H1 (cell line): ENCODE data around the gene ATP5PB. TPM values are rescaled to one million over a fixed set of nuclear protein-coding genes. Genes with fewer than 3 reads are reported as not detected.

Experiments
- CTCF ChIA-PET: fragments of 300-600 bp; sonication (Branson Sonifier 250); formaldehyde crosslinking; loops from one replicate; lab custom pipeline; 2021; ENCODE audit not compliant: partially characterized antibody; lab: Charles Lee
- POLR2A ChIA-PET: fragments of 300-600 bp; sonication (Branson Sonifier 250); formaldehyde crosslinking; loops from one replicate; lab custom pipeline; 2021; ENCODE audit warnings: inconsistent platforms; ENCODE audit not compliant: partially characterized antibody; lab: Charles Lee
- DNase-seq, 2 experiments: peaks; one replicate each; pipeline versions ENCODE4 v3.0.0 to v3.0.0-alpha.2; 2010 to 2022; ENCODE audit warnings: low spot score in 2 of 2, low read depth in 1 of 2, mixed read lengths in 1 of 2
- FAIRE-seq: peaks from 2 replicates; lab custom pipeline; 2011; peaks lifted over from hg19 to GRCh38; lab: Jason Lieb, UNC
- H2AFZ ChIP-seq: 2 replicates; pipeline ENCODE4 v1.8.1; 2012; ENCODE audit warnings: low read length, inconsistent platforms
- H2AK5ac ChIP-seq: 2 replicates; pipeline ENCODE4 v1.6.1; 2013; ENCODE audit warnings: low read depth, low read length
- H2BK120ac ChIP-seq: replicated peaks from 2 replicates; pipeline ENCODE3; 2013; ENCODE audit warnings: low read depth, low read length, inconsistent platforms
- H2BK12ac ChIP-seq: 2 replicates; pipeline ENCODE4 v1.6.1; 2013; ENCODE audit warnings: low read depth, low read length
- H2BK15ac ChIP-seq: 2 replicates; pipeline ENCODE4 v1.6.1; 2013; ENCODE audit warnings: low read length
- H2BK20ac ChIP-seq: 2 replicates; pipeline ENCODE4 v1.6.1; 2013; ENCODE audit warnings: low read length
- H2BK5ac ChIP-seq: 2 replicates; pipeline ENCODE4 v1.6.1; 2013; ENCODE audit warnings: low read depth, low read length
- H3K14ac ChIP-seq: 2 replicates; pipeline ENCODE4 v1.6.1; 2013; ENCODE audit warnings: inconsistent platforms; ENCODE audit not compliant: insufficient read length
- H3K18ac ChIP-seq: 2 replicates; pipeline ENCODE4 v1.6.1; 2013; ENCODE audit warnings: low read length; ENCODE audit errors: extremely low read depth
- H3K23ac ChIP-seq: 2 replicates; pipeline ENCODE4 v1.6.1; 2013; ENCODE audit warnings: inconsistent platforms; ENCODE audit not compliant: insufficient read length
- H3K23me2 ChIP-seq: 2 replicates; pipeline ENCODE4 v1.6.1; 2013; ENCODE audit warnings: low read depth, low read length
- H3K27ac ChIP-seq: 2 replicates; pipeline ENCODE4 v1.6.1; 2011; ENCODE audit warnings: low read depth, low read length, inconsistent platforms
- H3K27me3 ChIP-seq, 4 experiments: replicated peaks in 1 of 4; 1 replicate in 1 of 4; 2 replicates in 3 of 4; pipeline versions ENCODE4 v1.6.1 to v1.8.1; 2011 to 2013; ENCODE audit warnings: low read length in 3 of 4, mild to moderate bottlenecking in 3 of 4, inconsistent platforms in 2 of 4, mixed read lengths in 2 of 4, moderate library complexity in 1 of 4; ENCODE audit not compliant: control insufficient read depth in 3 of 4, insufficient read depth in 3 of 4; ENCODE audit errors: extremely low read depth in 1 of 4
- H3K36me3 ChIP-seq, 4 experiments: 2 replicates each; pipeline versions ENCODE4 v1.6.1 to v1.8.1; 2011 to 2013; ENCODE audit warnings: mild to moderate bottlenecking in 4 of 4, low read length in 3 of 4, moderate library complexity in 2 of 4, control low read depth in 1 of 4, inconsistent platforms in 1 of 4; ENCODE audit not compliant: insufficient read depth in 4 of 4, control insufficient read depth in 2 of 4
- H3K4ac ChIP-seq: replicated peaks from 2 replicates; pipeline ENCODE3; 2013; ENCODE audit warnings: low read length, low read depth, mixed read lengths, inconsistent platforms; ENCODE audit not compliant: insufficient read length
- H3K4me1 ChIP-seq, 4 experiments: replicated peaks in 1 of 4; 1 replicate in 1 of 4; 2 replicates in 3 of 4; pipeline versions ENCODE4 v1.6.1 to v1.8.1; 2011 to 2013; ENCODE audit warnings: low read length in 3 of 4, inconsistent platforms in 2 of 4, mixed read lengths in 1 of 4; ENCODE audit not compliant: insufficient read depth in 4 of 4, control insufficient read depth in 3 of 4
- H3K4me2 ChIP-seq, 2 experiments: 2 replicates each; pipeline versions ENCODE4 v1.6.1 to v1.8.1; 2011 to 2013; ENCODE audit warnings: low read depth in 2 of 2, low read length in 2 of 2, control low read depth in 1 of 2, inconsistent platforms in 1 of 2, mild to moderate bottlenecking in 1 of 2; ENCODE audit not compliant: insufficient read depth in 1 of 2
- H3K4me3 ChIP-seq, 4 experiments: fragments of 200-600, 300-600 bp in 1 of 4; sonication (generic), shearing (Covaris generic), sonication (Bioruptor Twin) in 1 of 4; 2 replicates each; pipeline versions ENCODE4 v1.5.1 to v1.8.1; 2011 to 2016; ENCODE audit warnings: low read length in 4 of 4, low read depth in 3 of 4, control low read depth in 2 of 4, inconsistent platforms in 2 of 4, mild to moderate bottlenecking in 2 of 4, mixed read lengths in 1 of 4, moderate library complexity in 1 of 4; ENCODE audit not compliant: insufficient read depth in 2 of 4; ENCODE audit errors: extremely low read depth in 1 of 4
- H3K56ac ChIP-seq: replicated peaks from 2 replicates; pipeline ENCODE3; 2013; ENCODE audit warnings: low read depth, mild to moderate bottlenecking, mixed read lengths, low read length, inconsistent platforms; ENCODE audit not compliant: insufficient read length
- H3K79me1 ChIP-seq: 2 replicates; pipeline ENCODE4 v1.6.1; 2013; ENCODE audit warnings: low read depth, low read length, control low read depth
- H3K79me2 ChIP-seq, 2 experiments: 2 replicates each; pipeline versions ENCODE4 v1.6.1 to v1.8.1; 2012 to 2013; ENCODE audit warnings: low read length in 2 of 2, mild to moderate bottlenecking in 2 of 2, inconsistent platforms in 1 of 2; ENCODE audit not compliant: insufficient read depth in 2 of 2, control insufficient read depth in 1 of 2
- H3K9ac ChIP-seq, 4 experiments: replicated peaks in 1 of 4; 1 replicate in 1 of 4; 2 replicates in 3 of 4; pipeline versions ENCODE4 v1.6.1 to v1.8.1; 2011 to 2013; ENCODE audit warnings: low read depth in 3 of 4, low read length in 3 of 4, control low read depth in 2 of 4, mild to moderate bottlenecking in 2 of 4, moderate library complexity in 2 of 4, inconsistent platforms in 1 of 4; ENCODE audit errors: extremely low read depth in 1 of 4
- H3K9me3 ChIP-seq, 2 experiments: 2 replicates each; pipeline versions ENCODE4 v1.6.1 to v1.8.1; 2012 to 2013; ENCODE audit warnings: mild to moderate bottlenecking in 2 of 2, moderate library complexity in 2 of 2, control low read depth in 1 of 2, inconsistent platforms in 1 of 2, low read depth in 1 of 2, low read length in 1 of 2, mixed read lengths in 1 of 2; ENCODE audit not compliant: insufficient read depth in 2 of 2
- H4K20me1 ChIP-seq, 2 experiments: replicated peaks in 1 of 2; 2 replicates each; pipeline versions ENCODE3 to v1.8.1; 2011 to 2013; ENCODE audit warnings: inconsistent platforms in 2 of 2, low read length in 2 of 2, mild to moderate bottlenecking in 1 of 2; ENCODE audit not compliant: insufficient read depth in 2 of 2, control insufficient read depth in 1 of 2
- H4K5ac ChIP-seq: 2 replicates; pipeline ENCODE4 v1.6.1; 2013; ENCODE audit warnings: low read length, low read depth, mixed read lengths, inconsistent platforms; ENCODE audit not compliant: insufficient read length
- H4K8ac ChIP-seq: 2 replicates; pipeline ENCODE4 v1.8.0; 2013; ENCODE audit warnings: mild to moderate bottlenecking, moderate library complexity, low read length, inconsistent platforms; ENCODE audit not compliant: insufficient read depth; ENCODE audit errors: extremely low read depth
- H4K91ac ChIP-seq: replicated peaks from 2 replicates; pipeline ENCODE3; 2013; ENCODE audit warnings: low read length, mixed read lengths, inconsistent platforms; ENCODE audit not compliant: insufficient read length
- CHD2 ChIP-seq: IDR thresholded peaks from 2 replicates; pipeline ENCODE4 v1.6.1; 2012; ENCODE audit warnings: low read length, improper control_type of control experiment
- HDAC2 ChIP-seq, 2 experiments: fragments of 300-600 bp in 1 of 2; sonication (generic) in 1 of 2; IDR thresholded peaks; 2 replicates each; pipeline ENCODE4 v1.6.1; 2011 to 2012; ENCODE audit warnings: low read depth in 2 of 2, low read length in 2 of 2, mild to moderate bottlenecking in 2 of 2, moderate library complexity in 2 of 2, borderline replicate concordance in 1 of 2, inconsistent platforms in 1 of 2
- JUND ChIP-seq: IDR thresholded peaks from 2 replicates; pipeline ENCODE4 v1.6.1; 2011; ENCODE audit warnings: mild to moderate bottlenecking, improper control_type of control experiment, low read length
- KDM5A ChIP-seq: fragments of 200-600 bp; IDR thresholded peaks from 2 replicates; pipeline ENCODE4 v1.7.1; 2012; ENCODE audit warnings: mild to moderate bottlenecking, low read length, inconsistent platforms, mixed read lengths
- PHF8 ChIP-seq: fragments of 200-600 bp; sonication (generic); conservative IDR thresholded peaks from 2 replicates; pipeline ENCODE4 v1.7.1; 2012; ENCODE audit warnings: low read depth, mild to moderate bottlenecking, inconsistent platforms, low read length, moderate library complexity
- RXRA ChIP-seq: IDR thresholded peaks from 2 replicates; pipeline ENCODE4 v1.6.1; 2011; ENCODE audit warnings: low read depth, mild to moderate bottlenecking, low read length, moderate library complexity; ENCODE audit not compliant: insufficient read depth
- SP1 ChIP-seq: IDR thresholded peaks from 2 replicates; pipeline ENCODE4 v1.6.1; 2011; ENCODE audit warnings: low read depth, low read length
- TAF7 ChIP-seq: optimal IDR thresholded peaks from 2 replicates; pipeline ENCODE3; 2011; ENCODE audit warnings: low read depth, mild to moderate bottlenecking, inconsistent platforms, low read length, moderate library complexity, borderline replicate concordance
- YY1 ChIP-seq: IDR thresholded peaks from 2 replicates; pipeline ENCODE4 v1.6.1; 2011; ENCODE audit warnings: low read depth, mild to moderate bottlenecking, low read length
- ZNF274 ChIP-seq: IDR thresholded peaks from 2 replicates; pipeline ENCODE4 v1.7.0; 2012; ENCODE audit warnings: low read length, borderline replicate concordance; ENCODE audit errors: extremely low read depth
- WGBS, 2 experiments: shearing (Covaris generic) in 1 of 2; methylation state at CpG; one replicate each; pipeline versions ENCODE4 v1.1.6 to v1.1.7; 2013 to 2015; ENCODE audit warnings: low lambda C conversion rate in 2 of 2, mixed read lengths in 2 of 2, inconsistent platforms in 1 of 2, low coverage in 1 of 2, missing lambda C conversion rate in 1 of 2; ENCODE audit not compliant: insufficient replicate concordance in 2 of 2, insufficient coverage in 1 of 2, insufficient read length in 1 of 2; ENCODE audit errors: extremely low coverage in 1 of 2, missing lambda C conversion rate in 1 of 2; 5-methylcytosine and 5-hydroxymethylcytosine counted together
- polyA plus RNA-seq, 7 experiments: library from polyadenylated mRNA; depleted of rRNA in 3 of 7; stranded (reverse) in 5 of 7; unstranded in 2 of 7; fragments of >200 nt in 5 of 7; fragments of 200-250 nt in 2 of 7; gene quantifications; 1 replicate in 5 of 7; 2 replicates in 1 of 7; 4 replicates in 1 of 7; pipeline versions ENCODE4 v1.2.1 to v1.2.3, GENCODE V29; 2011 to 2013; ENCODE audit warnings: missing spikeins in 2 of 7, mixed read lengths in 2 of 7
- total RNA-seq: library from RNA; stranded (reverse); fragmentation: NEBNext Ultra II Directional; extraction: Animal tissue kit (Norgen Biotek cat#: 25700); gene quantifications from 2 replicates; pipeline ENCODE4 v1.2.1, GENCODE V29; 2021
- TF ChIP-seq, protein P1 (sequence below): IDR thresholded peaks from 2 replicates; pipeline ENCODE4 v1.6.1; 2012; ENCODE audit warnings: inconsistent platforms
- TF ChIP-seq, protein P2 (sequence below): IDR thresholded peaks from 2 replicates; pipeline ENCODE4 v1.6.1; 2012; ENCODE audit warnings: low read length, inconsistent platforms

The ATP5PB gene
- total and polyA plus RNA-seq, 2 of the 8 experiments (the other 6 are each of a cell fraction or from before 2014, with no cell fraction given): 232 to 262 TPM

DNA sequence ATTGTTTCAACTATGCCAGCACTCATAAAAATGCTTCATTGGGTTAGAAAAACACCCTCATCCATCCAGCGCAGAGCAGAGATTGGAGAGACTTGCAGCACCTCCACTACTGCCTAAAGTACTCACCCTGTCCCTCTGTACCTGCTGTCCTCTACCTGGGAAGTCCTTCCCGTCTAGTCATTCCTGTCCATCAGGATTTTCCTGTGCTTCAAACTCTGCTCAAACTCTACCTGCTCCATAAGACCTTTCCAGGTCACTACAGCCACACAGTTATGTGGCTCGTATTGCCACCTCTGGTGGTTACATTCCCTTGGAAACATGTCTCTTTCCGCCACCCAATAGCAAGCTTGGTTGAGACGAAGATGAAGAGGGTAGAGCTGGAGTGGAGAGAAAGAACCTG is 28.9 kb upstream of the ATP5PB start:
- POLR2A ChIA-PET: interaction anchor here (0.9 to 1.0 kb wide), 2 partner anchors 13 to 21 kb away, joined by 3 read pairs; no protein-coding TSS in a partner anchor
- TF ChIP-seq PHF8 (no peak), HDAC2 (IDR thresholded peaks at IDR 0.05; ENCODE audit: borderline replicate concordance in 1 of 2, low read depth in 2 of 2, low read length in 2 of 2) (no peak), SP1 (no peak), TAF7 (no peak), CHD2 (no peak), KDM5A (no peak), ZNF274 (no peak), JUND (no peak), YY1 (no peak), RXRA (no peak)
- TF ChIP-seq, protein P1, sequence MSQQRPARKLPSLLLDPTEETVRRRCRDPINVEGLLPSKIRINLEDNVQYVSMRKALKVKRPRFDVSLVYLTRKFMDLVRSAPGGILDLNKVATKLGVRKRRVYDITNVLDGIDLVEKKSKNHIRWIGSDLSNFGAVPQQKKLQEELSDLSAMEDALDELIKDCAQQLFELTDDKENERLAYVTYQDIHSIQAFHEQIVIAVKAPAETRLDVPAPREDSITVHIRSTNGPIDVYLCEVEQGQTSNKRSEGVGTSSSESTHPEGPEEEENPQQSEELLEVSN: no peak
- TF ChIP-seq, protein P2, sequence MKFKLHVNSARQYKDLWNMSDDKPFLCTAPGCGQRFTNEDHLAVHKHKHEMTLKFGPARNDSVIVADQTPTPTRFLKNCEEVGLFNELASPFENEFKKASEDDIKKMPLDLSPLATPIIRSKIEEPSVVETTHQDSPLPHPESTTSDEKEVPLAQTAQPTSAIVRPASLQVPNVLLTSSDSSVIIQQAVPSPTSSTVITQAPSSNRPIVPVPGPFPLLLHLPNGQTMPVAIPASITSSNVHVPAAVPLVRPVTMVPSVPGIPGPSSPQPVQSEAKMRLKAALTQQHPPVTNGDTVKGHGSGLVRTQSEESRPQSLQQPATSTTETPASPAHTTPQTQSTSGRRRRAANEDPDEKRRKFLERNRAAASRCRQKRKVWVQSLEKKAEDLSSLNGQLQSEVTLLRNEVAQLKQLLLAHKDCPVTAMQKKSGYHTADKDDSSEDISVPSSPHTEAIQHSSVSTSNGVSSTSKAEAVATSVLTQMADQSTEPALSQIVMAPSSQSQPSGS: no peak

More for the DNA sequence above, 28.9 kb upstream of the ATP5PB start:
- H3K4me1 ChIP-seq: no peaks in the 10 kb centered on the region
- no peak overlapping the region for H2BK120ac ChIP-seq
- no peak overlapping the region for H2AFZ ChIP-seq
- no peak overlapping the region for H3K56ac ChIP-seq
- no peak overlapping the region for H3K27ac ChIP-seq
- H3K4me2 ChIP-seq: no peak overlapping the region
- no peak overlapping the region for H3K23ac ChIP-seq
- H4K91ac ChIP-seq: no peak overlapping the region
- no peaks in the 10 kb centered on the region; a peak in 1 of 7 replicates for H3K27me3 ChIP-seq
- H4K5ac ChIP-seq: no peak overlapping the region
- no peaks in the 10 kb centered on the region; the same call in 1 of the 2 replicates for H3K23me2 ChIP-seq
- no peak overlapping the region for H3K14ac ChIP-seq
- H3K4ac ChIP-seq: no peak overlapping the region
- no peak for FAIRE-seq
- no peak overlapping the region for H3K4me3 ChIP-seq
- CTCF ChIA-PET: no interaction called here
- no peak overlapping the region for H2AK5ac ChIP-seq
- H3K79me1 ChIP-seq: no peaks in the 10 kb centered on the region
- H4K8ac ChIP-seq: no peak overlapping the region
- no peak overlapping the region for H3K9ac ChIP-seq
- no peak overlapping the region for H3K18ac ChIP-seq
- no peak overlapping the region for H2BK12ac ChIP-seq
- H3K9me3 ChIP-seq: no peaks in the 10 kb centered on the region
- 72% methylated on average over 5 of the region's 5 CpGs; no CpG with 5 or more reads in 1 of the 2 experiments for WGBS, 2 experiments
- no peak for DNase-seq
- H3K36me3 ChIP-seq: no peaks in the 10 kb centered on the region
- H2BK5ac ChIP-seq: no peak overlapping the region
- no peak overlapping the region for H2BK15ac ChIP-seq
- no peaks in the 10 kb centered on the region for H3K79me2 ChIP-seq
- no peak overlapping the region for H2BK20ac ChIP-seq
- H4K20me1 ChIP-seq: no peaks in the 10 kb centered on the region
